Ovary (tissue), 9 donors: ENCODE data around the gene MAP1LC3B2. TPM values are rescaled to one million over a fixed set of nuclear protein-coding genes. Genes with fewer than 3 reads are reported as not detected.
A peak's percentile ranks its signal among the peaks of the same experiment; 100 is the strongest.

Experiments used
- DNase-seq, 5 donors: peaks; one replicate each; pipeline ENCODE4 v3.0.0-alpha.2; 2019 to 2020
- H3K27ac ChIP-seq, 2 donors: fragments of 200-600 bp; one replicate each; pipeline versions ENCODE4 v1.5.1 to v1.8.0; 2019 to 2022
- H3K27me3 ChIP-seq: fragments of 200-600 bp; one replicate; pipeline ENCODE4 v1.8.0; 2022
- H3K36me3 ChIP-seq: fragments of 200-600 bp; sonication (generic); one replicate; pipeline ENCODE4 v1.5.1; 2019
- H3K4me1 ChIP-seq: one replicate; pipeline ENCODE4 v1.8.1; 2013; ENCODE audit warnings: mild to moderate bottlenecking, moderate library complexity; ENCODE audit not compliant: insufficient read depth
- H3K4me3 ChIP-seq: fragments of 200-600 bp; sonication (generic); one replicate; pipeline ENCODE4 v1.5.1; 2017
- H3K9me3 ChIP-seq, 2 donors: fragments of 200-600 bp in 1 of 2; sonication (generic) in 1 of 2; one replicate each; pipeline versions ENCODE4 v1.5.1 to v1.8.1; 2013 to 2019; ENCODE audit warnings: mild to moderate bottlenecking in 1 of 2, moderate library complexity in 1 of 2
- EP300 ChIP-seq: sonication (generic); formaldehyde crosslinking; IDR thresholded peaks from one replicate; pipeline ENCODE4 v1.6.1; 2017; ENCODE audit warnings: antibody characterized with exemption
- POLR2A ChIP-seq: fragments of 450-650 bp; IDR thresholded peaks from one replicate; pipeline ENCODE4 v1.6.1; 2017; ENCODE audit warnings: antibody characterized with exemption, mild to moderate bottlenecking, moderate library complexity
- WGBS, 3 donors: extraction: QIAGEN DNeasy Blood & Tissue Kit in 1 of 3; methylation state at CpG; one replicate each; pipeline versions ENCODE4 v1.1.5 to v1.1.7; 2013 to 2017; 5-methylcytosine and 5-hydroxymethylcytosine counted together
- intact Hi-C, 4 donors: fragments of 100-400 bp; cut with DNase I; formaldehyde crosslinking; loops; one replicate each; pipeline versions ENCODE4 v1.11.0 to v1.15.1; 2022 to 2023
- polyA plus RNA-seq, 2 donors: library from polyadenylated mRNA; stranded (reverse); fragments of 200-250 nt in 1 of 2; fragments of 350-450 nt in 1 of 2; fragmentation: Illumina TruSeq in 1 of 2; extraction: RNeasy Lipid Tissue Mini Kit (QIAGEN cat#74804) in 1 of 2; gene quantifications; one replicate each; pipeline ENCODE4 v1.2.3, GENCODE V29; 2013 to 2014
- total RNA-seq, 7 donors: library from RNA; depleted of rRNA in 2 of 7; stranded (reverse); fragments of >200 nt in 2 of 7; fragmentation: NEBNext Ultra II Directional in 3 of 7; extraction: Animal tissue kit (Norgen Biotek cat#: 25700) in 3 of 7; gene quantifications; one replicate each; pipeline versions ENCODE4 v1.1.0 to v1.2.4, GENCODE V29; 2016 to 2023
- TF ChIP-seq, protein P1 (sequence below), 3 donors: fragments of 450-650 bp in 2 of 3; fragments of 200-600 bp in 1 of 3; IDR thresholded peaks; one replicate each; pipeline versions ENCODE4 v1.5.1 to v1.8.0; 2016 to 2022; ENCODE audit warnings: antibody characterized with exemption in 3 of 3, mild to moderate bottlenecking in 1 of 3
- donor health status: DM: no; HTN: no; CAD: no; lungs with moderate emphysema.
- donor health status: DM: no; HTN: no; CAD: no.
- donor health status: Bipolar disorder and iron deficiency.
- donor health status: DM: yes; HTN: yes; CAD: no.
- donor health status: DM: no; HTN: no; CAD: no.
- donor health status: DM: yes; HTN: yes; CAD: no.

The MAP1LC3B2 gene
- total and polyA plus RNA-seq, 9 donors = 0.80 to 9.9 (median 3.1) TPM

DNA sequence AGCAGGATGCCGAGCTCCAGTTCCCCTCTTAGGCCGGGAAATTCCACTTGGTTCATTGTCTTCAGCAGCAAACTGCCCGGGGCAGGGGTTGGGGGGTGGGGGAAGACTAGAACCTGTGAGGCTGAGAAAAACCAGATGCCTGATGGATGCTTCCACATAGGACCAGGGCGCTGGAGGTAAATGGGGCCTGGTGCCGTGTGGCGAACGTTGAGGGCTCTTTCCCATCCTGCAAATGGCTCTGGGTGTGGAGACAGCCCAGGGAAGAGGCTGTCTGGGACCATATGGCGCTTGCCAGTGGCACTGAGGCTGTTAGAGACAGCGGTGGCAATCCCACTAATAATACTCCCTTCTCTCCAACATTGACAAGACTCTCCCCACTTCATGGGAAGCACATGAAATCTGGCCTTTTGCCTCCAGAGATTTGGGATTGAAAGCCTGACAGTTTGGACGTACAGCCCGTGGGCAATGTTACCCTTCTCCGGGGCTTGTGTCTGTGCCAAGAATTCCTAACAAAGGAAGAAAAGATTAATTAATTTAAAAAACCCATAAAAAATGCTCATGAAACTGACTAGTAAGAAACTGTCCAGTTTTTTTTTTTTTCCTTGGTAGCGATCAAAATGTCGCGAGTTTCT lies 44.5 kb downstream of the MAP1LC3B2 start:
- Histone ChIP-seq H3K9me3 (no peaks in the 10 kb centered on the region), H3K4me1 (peaks cover 11% of the 10 kb centered on the region), H3K36me3 (no peaks in the 10 kb centered on the region), H3K4me3 (no peak overlapping the region), H3K27ac (no peak overlapping the region), H3K27me3 (no peaks in the 10 kb centered on the region)
- WGBS, 3 donors = 64 to 68% (median 65%) methylated on average over 15 of the region's 15 CpGs
- intact Hi-C loops = loop anchor here in 3 of 4 donors (5.0 to 10.0 kb wide), 5 partner anchors 59 to 609 kb away; no protein-coding TSS in a partner anchor
- TF ChIP-seq, protein P1, sequence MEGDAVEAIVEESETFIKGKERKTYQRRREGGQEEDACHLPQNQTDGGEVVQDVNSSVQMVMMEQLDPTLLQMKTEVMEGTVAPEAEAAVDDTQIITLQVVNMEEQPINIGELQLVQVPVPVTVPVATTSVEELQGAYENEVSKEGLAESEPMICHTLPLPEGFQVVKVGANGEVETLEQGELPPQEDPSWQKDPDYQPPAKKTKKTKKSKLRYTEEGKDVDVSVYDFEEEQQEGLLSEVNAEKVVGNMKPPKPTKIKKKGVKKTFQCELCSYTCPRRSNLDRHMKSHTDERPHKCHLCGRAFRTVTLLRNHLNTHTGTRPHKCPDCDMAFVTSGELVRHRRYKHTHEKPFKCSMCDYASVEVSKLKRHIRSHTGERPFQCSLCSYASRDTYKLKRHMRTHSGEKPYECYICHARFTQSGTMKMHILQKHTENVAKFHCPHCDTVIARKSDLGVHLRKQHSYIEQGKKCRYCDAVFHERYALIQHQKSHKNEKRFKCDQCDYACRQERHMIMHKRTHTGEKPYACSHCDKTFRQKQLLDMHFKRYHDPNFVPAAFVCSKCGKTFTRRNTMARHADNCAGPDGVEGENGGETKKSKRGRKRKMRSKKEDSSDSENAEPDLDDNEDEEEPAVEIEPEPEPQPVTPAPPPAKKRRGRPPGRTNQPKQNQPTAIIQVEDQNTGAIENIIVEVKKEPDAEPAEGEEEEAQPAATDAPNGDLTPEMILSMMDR (IDR thresholded peaks at IDR 0.05) = no peak
- TF ChIP-seq EP300 = no peak
- no peak for TF ChIP-seq POLR2A
- no peak for DNase-seq

DNA sequence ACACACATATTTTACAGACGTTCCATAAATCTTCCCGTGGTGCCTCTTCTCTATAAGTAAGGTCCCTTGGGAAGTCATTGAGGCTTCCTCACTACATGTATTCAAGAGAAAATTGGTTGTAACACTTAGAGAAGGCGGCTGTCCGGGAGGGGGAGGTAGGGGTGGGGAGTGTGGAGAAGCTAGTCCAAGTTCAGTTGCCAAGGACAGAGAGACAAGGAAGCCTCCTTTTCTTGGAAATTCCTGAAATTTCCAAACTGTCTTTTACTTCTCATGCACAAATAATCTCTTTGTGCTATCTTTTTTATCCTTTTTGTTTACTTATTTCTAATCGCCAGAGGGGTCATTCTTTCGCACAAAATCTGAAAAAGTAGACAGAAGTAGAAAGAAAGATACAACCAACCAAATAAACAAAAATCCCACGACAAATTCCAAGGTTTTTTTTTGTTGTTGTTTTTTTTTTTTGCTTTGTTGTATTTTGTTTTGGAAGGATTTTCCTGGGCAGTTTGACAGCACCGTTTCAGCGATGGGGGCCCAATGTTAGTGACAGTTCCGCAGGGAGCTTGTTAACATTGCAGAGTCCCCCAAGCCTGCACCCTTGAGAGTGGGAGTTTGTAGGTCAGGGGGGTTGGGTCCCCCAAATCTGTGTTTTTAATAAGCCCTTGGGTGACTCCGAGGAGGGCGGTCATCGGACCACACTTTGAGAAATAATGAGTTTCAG lies 45.2 kb downstream of the MAP1LC3B2 start:
- intact Hi-C loops = loop anchor here in 3 of 4 donors (5.0 to 10.0 kb wide), 5 partner anchors 58 to 610 kb away; no protein-coding TSS in a partner anchor
- no peak overlapping the region for H3K27ac ChIP-seq
- WGBS, 3 donors = 6 to 14% (median 6%) methylated on average over 13 of the region's 13 CpGs
- H3K4me1 ChIP-seq = peaks cover 8% of the 10 kb centered on the region
- H3K4me3 ChIP-seq = peak overlapping the region; percentile 21
- no peaks in the 10 kb centered on the region for H3K36me3 ChIP-seq
- no peaks in the 10 kb centered on the region for H3K9me3 ChIP-seq
- TF ChIP-seq EP300 = no peak
- TF ChIP-seq, protein P1 (IDR thresholded peaks at IDR 0.05) = no peak
- no peak for TF ChIP-seq POLR2A
- no peaks in the 10 kb centered on the region for H3K27me3 ChIP-seq
- peak in 4 of 5 donors; percentile 49 to 77 (median 62) for DNase-seq

DNA sequence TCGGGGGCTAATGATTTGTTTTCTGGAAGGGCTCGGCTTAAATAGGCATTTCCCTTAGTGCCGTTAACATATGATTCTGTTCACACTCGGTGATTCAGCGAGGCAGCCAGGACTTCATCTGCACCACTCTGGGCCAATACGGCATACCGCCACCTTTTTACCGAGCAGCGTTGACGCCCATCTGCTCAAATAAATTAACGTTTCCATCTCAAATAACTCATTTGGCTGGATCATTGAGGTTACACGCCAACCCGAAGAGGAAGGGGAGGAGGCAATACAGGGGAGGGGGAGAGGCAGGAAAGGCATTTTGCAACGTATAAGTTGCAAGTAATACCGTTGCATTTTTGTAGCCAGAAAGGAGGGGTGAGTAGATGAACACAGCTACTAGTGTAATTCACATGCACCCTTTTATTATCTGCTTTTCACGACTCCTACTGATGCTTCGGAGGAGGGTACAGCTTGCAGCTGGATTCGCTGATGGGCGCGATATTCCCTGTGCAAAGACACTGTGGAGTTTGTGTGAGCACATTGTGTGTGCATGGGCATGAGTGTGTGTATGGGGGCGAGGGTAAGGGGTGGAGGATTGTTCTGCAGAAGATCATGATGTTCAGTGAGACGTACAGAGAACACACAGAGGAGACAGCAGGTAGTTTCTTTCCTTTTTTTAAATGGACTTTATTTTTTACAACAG lies 45.9 kb downstream of the MAP1LC3B2 start:
- no peak for TF ChIP-seq EP300
- TF ChIP-seq, protein P1 (IDR thresholded peaks at IDR 0.05) = no peak
- no peak for TF ChIP-seq POLR2A
- Histone ChIP-seq H3K9me3 (no peaks in the 10 kb centered on the region), H3K27ac (no peak overlapping the region)

DNA sequence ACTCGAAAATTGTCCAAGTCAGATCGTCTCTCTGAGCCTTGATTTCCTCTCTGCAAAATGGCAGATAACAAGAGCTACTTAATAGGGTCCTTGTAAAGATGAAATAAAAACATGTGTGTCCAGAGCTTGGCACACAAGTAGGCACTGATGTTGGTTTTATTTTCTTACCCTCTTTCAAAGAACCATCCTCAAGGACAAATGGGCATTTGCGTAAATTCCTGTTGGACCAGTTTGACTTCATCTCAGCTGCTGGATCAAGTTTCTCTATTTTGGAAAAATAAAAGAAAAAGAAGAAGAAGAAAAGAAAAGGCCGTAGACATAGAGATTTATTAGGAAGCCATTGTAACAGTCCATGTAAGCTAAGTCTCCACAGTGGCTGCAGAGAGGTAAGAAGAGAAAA lies 47.2 kb downstream of the MAP1LC3B2 start:
- intact Hi-C loops = loop anchor here in 2 of 4 donors (10.0 kb wide), 2 partner anchors 312 to 612 kb away; no protein-coding TSS in a partner anchor
- TF ChIP-seq POLR2A = no peak
- TF ChIP-seq, protein P1 (IDR thresholded peaks at IDR 0.05) = no peak
- H3K27me3 ChIP-seq = no peaks in the 10 kb centered on the region
- no peaks in the 10 kb centered on the region for H3K36me3 ChIP-seq
- no peak for DNase-seq
- H3K4me3 ChIP-seq = no peak overlapping the region
- no peaks in the 10 kb centered on the region for H3K9me3 ChIP-seq
- H3K27ac ChIP-seq = no peak overlapping the region
- H3K4me1 ChIP-seq = peaks cover 8% of the 10 kb centered on the region
- 76 to 78% (median 78%) methylated on average over 4 of the region's 4 CpGs for WGBS, 3 donors

More for the DNA sequence above, 45.9 kb downstream of the MAP1LC3B2 start:
- DNase-seq = peak in 1 of 5 donors; percentile 48
- peaks cover 8% of the 10 kb centered on the region for H3K4me1 ChIP-seq
- H3K36me3 ChIP-seq = no peaks in the 10 kb centered on the region
- H3K27me3 ChIP-seq = no peaks in the 10 kb centered on the region
- 11 to 17% (median 12%) methylated on average over 22 of the region's 22 CpGs for WGBS, 3 donors
- peak overlapping the region; percentile 21 for H3K4me3 ChIP-seq
- intact Hi-C loops = loop anchor here in 3 of 4 donors (5.0 to 10.0 kb wide), 5 partner anchors 57 to 610 kb away; no protein-coding TSS in a partner anchor
